GM18951 (cell line): Measurements from ENCODE around the gene PHF23.

ENCODE experiments used
- POLR2A ChIP-seq: IDR thresholded peaks from 4 replicates; pipeline ENCODE4 v1.6.1; 2011; ENCODE audit warnings: mild to moderate bottlenecking; ENCODE audit not compliant: insufficient read length, insufficient read depth; ENCODE audit errors: extremely low read depth
- in situ Hi-C: fragments of 300-500 bp; cut with MboI; formaldehyde crosslinking; loops from one replicate; pipeline ENCODE4 v1.12.0; 2022; ENCODE audit warnings: low sequenced_read_pairs, mixed read lengths, inconsistent platforms; ENCODE audit not compliant: unreplicated experiment

PHF23 gene

GRCh38 chr17:7208027-7208571 lies 31.2 kb downstream of the PHF23 start:
- TF ChIP-seq POLR2A = no peak

GRCh38 chr17:7207120-7208001 lies 31.9 kb downstream of the PHF23 start:
- in situ Hi-C loops = no loop called here
- TF ChIP-seq POLR2A = no peak

More at GRCh38 chr17:7208027-7208571, 31.2 kb downstream of the PHF23 start:
- in situ Hi-C loops = no loop called here

DNA sequence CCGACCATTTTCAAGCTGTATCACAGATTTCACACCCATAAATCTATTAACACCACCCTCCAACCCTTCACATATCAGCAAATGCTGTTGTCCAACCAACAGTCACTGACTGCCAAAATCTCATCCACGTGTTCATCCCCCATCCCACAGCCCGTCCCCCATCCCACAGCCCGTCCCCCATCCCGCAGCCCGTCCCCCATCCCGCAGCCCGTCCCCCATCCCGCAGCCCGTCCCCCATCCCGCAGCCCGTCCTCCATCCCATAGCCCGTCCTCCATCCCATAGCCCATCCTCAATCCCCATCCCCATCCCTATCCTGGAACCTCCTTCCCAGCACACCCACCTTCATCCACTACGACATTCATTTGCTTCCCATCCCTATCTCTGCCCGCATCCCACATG lies 33.7 kb downstream of the PHF23 start:
- TF ChIP-seq POLR2A = no peak
- in situ Hi-C loops = no loop called here

GRCh38 chr17:7204828-7205461 lies 34.3 kb downstream of the PHF23 start:
- TF ChIP-seq POLR2A = peak; percentile 31
- in situ Hi-C loops = no loop called here

DNA sequence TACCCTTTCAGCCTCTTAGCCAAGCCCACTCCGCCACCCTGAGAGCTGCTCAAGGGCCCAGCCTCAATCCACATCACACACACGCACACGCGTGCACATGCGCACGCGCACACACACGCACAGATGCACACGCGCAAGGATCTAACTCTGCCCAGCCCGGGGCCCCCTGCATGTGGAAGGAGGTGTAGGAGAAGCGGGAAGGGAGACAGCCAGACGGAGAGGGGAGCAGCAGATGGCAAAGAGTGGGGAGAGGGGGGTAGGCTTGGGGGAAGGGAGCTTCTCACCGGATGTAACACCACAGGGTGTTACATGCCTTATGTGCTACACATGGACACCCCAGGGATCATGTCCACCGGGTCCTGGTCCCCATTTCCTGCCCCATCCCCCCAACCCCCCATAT lies 34.9 kb downstream of the PHF23 start:
- TF ChIP-seq POLR2A = no peak
- in situ Hi-C loops = no loop called here

- in situ Hi-C loops = no loop called here
- no peak for TF ChIP-seq POLR2A
These were observed 35.9 kb downstream of the PHF23 start for GRCh38 chr17:7203391-7203790.

DNA sequence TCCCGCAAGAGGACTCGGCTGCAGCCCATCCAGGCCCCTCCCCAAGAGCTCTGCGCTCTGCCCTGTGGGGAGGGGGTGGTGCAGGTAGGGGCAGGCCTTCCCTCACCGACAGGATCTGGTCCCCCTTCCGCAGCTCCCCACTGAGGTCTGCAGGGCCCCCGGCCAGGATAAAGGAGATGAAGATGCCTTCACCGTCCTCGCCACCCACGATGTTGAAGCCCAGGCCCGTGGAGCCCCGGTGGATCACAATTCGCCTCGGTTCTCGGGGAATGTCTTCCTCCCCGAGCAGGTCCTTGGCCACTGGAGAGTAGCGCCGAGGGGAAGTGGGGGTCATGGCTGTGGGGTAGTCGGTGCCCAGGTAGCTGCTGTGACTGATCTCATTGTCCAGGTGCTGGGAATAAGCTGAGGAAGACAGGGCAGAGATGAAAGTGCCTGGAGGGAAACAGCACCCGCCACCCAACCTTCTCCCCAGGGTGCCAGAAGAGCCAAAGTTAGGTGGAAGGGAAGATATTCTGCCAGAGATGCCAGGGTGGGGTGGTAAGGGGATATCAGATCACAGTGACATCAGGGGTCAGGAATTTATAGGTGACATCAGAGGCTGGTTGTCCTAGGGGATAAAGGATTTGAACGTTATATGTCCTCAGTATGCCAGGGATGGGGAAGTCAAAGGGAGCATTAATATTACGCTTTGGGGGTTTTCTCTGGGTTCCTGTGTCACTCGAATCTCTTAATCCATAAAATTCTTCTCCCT lies 42.4 kb downstream of the PHF23 start:
- in situ Hi-C loops = no loop called here
- TF ChIP-seq POLR2A = no peak

- in situ Hi-C loops = no loop called here
- no peak for TF ChIP-seq POLR2A
These were observed 43.3 kb downstream of the PHF23 start for GRCh38 chr17:7195971-7196370.

DNA sequence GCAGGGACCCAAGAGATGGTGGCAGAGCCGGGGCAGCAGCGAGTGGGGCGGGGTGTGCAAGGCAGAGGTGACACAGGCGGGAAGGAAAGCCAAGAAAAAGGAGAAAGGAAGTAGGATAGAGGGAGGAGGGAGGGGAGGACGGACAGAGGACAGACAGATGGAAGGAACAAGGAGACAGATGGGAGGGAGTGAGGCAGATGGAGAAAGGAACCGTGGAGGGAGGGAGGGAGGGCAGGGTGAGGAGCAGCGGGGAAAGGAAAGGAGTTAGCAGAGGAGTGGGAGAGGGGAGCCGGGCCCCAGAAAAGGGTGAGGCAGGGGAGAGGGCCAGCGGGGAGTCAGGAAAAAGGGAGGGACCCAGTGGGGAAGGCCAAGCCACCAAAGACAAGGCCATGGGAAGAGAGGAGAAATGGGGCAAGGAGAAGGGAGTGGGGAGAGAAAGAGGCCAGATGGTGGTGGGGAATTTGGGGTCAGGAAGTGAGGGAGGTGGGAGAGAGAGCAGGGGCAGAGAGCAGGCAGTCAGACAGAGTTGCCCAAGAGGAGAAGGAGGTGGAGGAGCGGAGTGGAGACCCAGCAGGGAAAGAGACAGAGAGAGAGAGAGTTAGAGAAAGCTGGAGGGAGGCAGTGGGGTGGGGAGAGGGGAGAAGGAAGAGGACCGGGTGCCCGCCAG lies 46.9 kb downstream of the PHF23 start:
- TF ChIP-seq POLR2A = no peak
- in situ Hi-C loops = no loop called here

DNA sequence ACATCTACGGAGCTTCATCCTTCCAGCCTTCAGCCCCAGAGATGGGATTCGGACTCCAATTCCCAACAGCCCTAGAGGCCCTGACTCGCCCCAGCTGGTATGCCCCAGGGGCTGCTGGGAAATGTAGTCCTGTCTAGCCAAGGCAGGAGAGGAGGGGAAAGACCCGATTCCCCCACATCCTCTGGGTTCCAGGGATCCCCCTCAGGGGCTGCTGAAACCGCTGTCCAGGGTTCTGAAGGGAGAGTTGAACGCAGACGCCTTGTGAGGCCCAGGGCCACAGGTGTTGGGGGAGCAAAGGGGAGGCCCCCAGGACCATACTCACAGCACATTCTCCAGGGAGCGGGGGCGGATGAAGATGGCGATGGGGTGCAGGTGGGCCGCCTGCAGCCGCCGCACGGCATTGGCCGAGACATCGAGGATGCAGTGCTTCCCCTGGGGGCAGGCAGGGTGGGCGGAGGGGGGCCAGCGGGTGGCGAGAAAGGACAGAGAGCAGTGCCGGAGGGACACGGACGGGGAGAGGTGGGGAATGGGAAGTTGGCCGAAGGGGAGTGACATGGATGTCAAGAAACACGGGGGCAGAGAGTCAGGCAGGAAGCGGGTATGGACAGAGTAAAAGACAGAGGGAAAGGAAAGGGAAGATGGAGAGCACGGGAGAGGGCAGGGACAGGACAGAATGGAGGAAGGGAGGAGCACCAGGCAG lies 47.5 kb downstream of the PHF23 start:
- no peak for TF ChIP-seq POLR2A
- in situ Hi-C loops = no loop called here

GRCh38 chr17:7191069-7191468 lies 48.2 kb downstream of the PHF23 start:
- TF ChIP-seq POLR2A = no peak
- in situ Hi-C loops = no loop called here

DNA sequence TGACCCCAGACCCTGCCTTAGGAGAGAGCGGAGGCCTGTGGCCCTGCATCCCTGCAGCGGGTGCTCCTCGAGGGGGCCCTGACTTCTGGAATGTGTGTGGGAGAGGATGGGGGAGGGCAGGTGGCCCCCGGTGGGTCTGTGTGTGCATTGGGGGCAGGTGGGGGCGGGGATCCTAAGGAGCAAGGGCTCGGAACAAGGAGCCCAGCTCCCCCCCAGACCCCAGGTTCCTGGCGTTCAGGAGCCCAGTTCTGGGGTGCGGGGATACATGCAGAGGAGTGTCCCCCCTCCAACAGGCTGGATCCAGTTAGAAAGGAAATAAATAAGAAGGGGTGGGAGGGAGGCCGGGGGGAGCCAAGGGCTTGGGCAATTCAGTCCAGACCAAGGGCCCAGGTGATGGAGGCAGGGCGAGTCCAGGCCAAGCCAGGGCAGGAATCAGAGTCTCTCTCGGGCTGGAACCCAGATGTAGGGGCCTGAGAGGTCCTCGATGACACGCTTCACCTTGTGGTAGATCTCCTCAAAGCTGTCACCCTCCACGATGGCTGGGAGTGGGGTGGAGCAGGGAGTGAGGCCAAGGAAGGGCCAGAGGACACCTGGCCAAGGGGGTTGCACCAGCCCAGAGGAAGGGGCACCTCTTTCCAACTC lies 48.9 kb downstream of the PHF23 start:
- in situ Hi-C loops = no loop called here
- TF ChIP-seq POLR2A = no peak
